ENCODE results near the gene FAM43B. TPM values are rescaled to one million over a fixed set of nuclear protein-coding genes. Genes with fewer than 3 reads are reported as not detected.

Gene FAM43B
- polyA plus RNA-seq, 3 donors = not detected

GRCh38 chr1:20530901-20531300 is 21.5 kb upstream of the FAM43B start:
- no peaks in the 10 kb centered on the region for H4K20me1 ChIP-seq (ENCODE audit: insufficient read depth, low read length)
- no peak overlapping the region for H3K27ac Mint-ChIP-seq
- no peak overlapping the region for H2AFZ ChIP-seq (ENCODE audit: insufficient read depth, low read depth, low read length, poor library complexity, severe bottlenecking)
- 100% methylated on average over 1 of the region's 6 CpGs for WGBS (ENCODE audit: insufficient coverage)
- no peak overlapping the region for H3K9ac ChIP-seq (ENCODE audit: insufficient read depth, low read length, poor library complexity, severe bottlenecking)
- H3K27me3 Mint-ChIP-seq (ENCODE audit: low read depth in 3 of 3) = peaks cover 27 to 31% (median 27%) of the 10 kb centered on the region in 3 donors
- no peaks in the 10 kb centered on the region for H3K9me3 Mint-ChIP-seq
- no peak overlapping the region for H3K4me2 ChIP-seq (replicated peaks; ENCODE audit: extremely low read depth, low read length, poor library complexity, severe bottlenecking)
- no peaks in the 10 kb centered on the region for H3K9me3 ChIP-seq (replicated peaks in 1 of 2; ENCODE audit: control insufficient read depth in 1 of 2, insufficient read depth in 1 of 2, low read length in 2 of 2)
- no peak overlapping the region for H3K4me3 ChIP-seq (replicated peaks in 1 of 3; ENCODE audit: low read depth in 2 of 3, low read length in 3 of 3)
- DNase-seq = no peak
- no peak overlapping the region for H3K27ac ChIP-seq (ENCODE audit: low read depth in 1 of 2, low read length in 2 of 2)
- no peaks in the 10 kb centered on the region for H3K4me1 Mint-ChIP-seq
- no peaks in the 10 kb centered on the region for H3K79me2 ChIP-seq (ENCODE audit: insufficient read depth, low read length)
- H3K27me3 ChIP-seq (ENCODE audit: control insufficient read depth in 2 of 2, insufficient read depth in 2 of 2, low read length in 2 of 2) = peaks cover 15% of the 10 kb centered on the region in 2 donors
- H3K36me3 Mint-ChIP-seq = no peaks in the 10 kb centered on the region
- TF ChIP-seq CTCF (IDR thresholded peaks at IDR 0.05) = no peak
- intact Hi-C loops (cut with micrococcal nuclease) = no loop called here
- no peak overlapping the region for H3K4me3 Mint-ChIP-seq
- no peaks in the 10 kb centered on the region for H3K4me1 ChIP-seq (ENCODE audit: control insufficient read depth in 1 of 2, insufficient read depth in 2 of 2, low read length in 2 of 2)
- H3K36me3 ChIP-seq (replicated peaks in 1 of 2; ENCODE audit: control insufficient read depth in 1 of 2, insufficient read depth in 2 of 2, low read length in 2 of 2) = no peaks in the 10 kb centered on the region

GRCh38 chr1:20533635-20534034 is 18.7 kb upstream of the FAM43B start:
- intact Hi-C loops (cut with micrococcal nuclease) = no loop called here
- no peaks in the 10 kb centered on the region for H3K4me1 ChIP-seq (ENCODE audit: control insufficient read depth in 1 of 2, insufficient read depth in 2 of 2, low read length in 2 of 2)
- no peak for TF ChIP-seq CTCF (IDR thresholded peaks at IDR 0.05)
- no peaks in the 10 kb centered on the region for H3K9me3 ChIP-seq (replicated peaks in 1 of 2; ENCODE audit: control insufficient read depth in 1 of 2, insufficient read depth in 1 of 2, low read length in 2 of 2)
- Mint-ChIP-seq H3K27me3 (ENCODE audit: low read depth in 3 of 3) (peaks cover 22 to 31% (median 22%) of the 10 kb centered on the region in 3 donors), H3K4me1 (no peaks in the 10 kb centered on the region), H3K36me3 (no peaks in the 10 kb centered on the region), H3K4me3 (peak overlapping the region in 1 of 2 donors; percentile 58), H3K9me3 (no peaks in the 10 kb centered on the region), H3K27ac (no peak overlapping the region)
- no peaks in the 10 kb centered on the region for H3K36me3 ChIP-seq (replicated peaks in 1 of 2; ENCODE audit: control insufficient read depth in 1 of 2, insufficient read depth in 2 of 2, low read length in 2 of 2)
- no peak overlapping the region for H3K27ac ChIP-seq (ENCODE audit: low read depth in 1 of 2, low read length in 2 of 2)
- no peak for DNase-seq
- H3K79me2 ChIP-seq (ENCODE audit: insufficient read depth, low read length) = no peaks in the 10 kb centered on the region
- no peak overlapping the region for H2AFZ ChIP-seq (ENCODE audit: insufficient read depth, low read depth, low read length, poor library complexity, severe bottlenecking)
- H3K9ac ChIP-seq (ENCODE audit: insufficient read depth, low read length, poor library complexity, severe bottlenecking) = no peak overlapping the region
- no peaks in the 10 kb centered on the region for H4K20me1 ChIP-seq (ENCODE audit: insufficient read depth, low read length)
- peaks cover 12 to 14% of the 10 kb centered on the region in 2 donors for H3K27me3 ChIP-seq (ENCODE audit: control insufficient read depth in 2 of 2, insufficient read depth in 2 of 2, low read length in 2 of 2)
- no peak overlapping the region for H3K4me3 ChIP-seq (replicated peaks in 1 of 3; ENCODE audit: low read depth in 2 of 3, low read length in 3 of 3)
- 92% methylated on average over 4 of the region's 4 CpGs for WGBS (ENCODE audit: insufficient coverage)
- H3K4me2 ChIP-seq (replicated peaks; ENCODE audit: extremely low read depth, low read length, poor library complexity, severe bottlenecking) = no peak overlapping the region
